Cardiac muscle cell (in vitro differentiated cells and primary cell): ENCODE results near the gene BET1L. TPM values are rescaled to one million over a fixed set of nuclear protein-coding genes. Genes with fewer than 3 reads are reported as not detected.

Source experiments
- DNase-seq, 2 donors: peaks; one replicate each; pipeline versions ENCODE4 v3.0.0 to v3.0.0-alpha.2; 2010 to 2017; ENCODE audit warnings: low read depth in 1 of 2, low spot score in 1 of 2
- H3K27ac ChIP-seq: fragments of 200-600 bp; sonication (generic); 2 replicates; pipeline ENCODE4 v1.5.1; 2016
- H3K27me3 ChIP-seq: fragments of 200-600 bp; sonication (generic); 2 replicates; pipeline ENCODE4 v1.6.0; 2016; ENCODE audit warnings: control low read depth
- H3K36me3 ChIP-seq: fragments of 200-600 bp; sonication (generic); 2 replicates; pipeline ENCODE4 v1.5.1; 2016; ENCODE audit warnings: control low read depth
- H3K4me1 ChIP-seq: fragments of 200-600 bp; sonication (generic); 2 replicates; pipeline ENCODE4 v1.8.1; 2017; ENCODE audit warnings: low read depth, mild to moderate bottlenecking, mixed run types
- H3K4me3 ChIP-seq: fragments of 200-600 bp; sonication (generic); 2 replicates; pipeline ENCODE4 v1.5.1; 2016; ENCODE audit warnings: mild to moderate bottlenecking
- H3K9me3 ChIP-seq: fragments of 200-600 bp; sonication (generic); 2 replicates; pipeline ENCODE4 v1.5.1; 2017; ENCODE audit warnings: low read depth, mild to moderate bottlenecking, control low read depth
- CTCF ChIP-seq: IDR thresholded peaks from 2 replicates; pipeline ENCODE4 v1.5.1; 2012; ENCODE audit warnings: low read depth, mild to moderate bottlenecking, low read length
- polyA plus RNA-seq: library from polyadenylated mRNA; unstranded; fragments of >200 nt; fragmentation: Nextera tagmentation; extraction: Ambion mirVana; gene quantifications from 2 replicates; pipeline ENCODE4 v1.2.1, GENCODE V29; 2016
- total RNA-seq: library from RNA; depleted of rRNA; stranded (reverse); fragments of >200 nt; gene quantifications from 2 replicates; pipeline ENCODE4 v1.2.3, GENCODE V29; 2016

BET1L gene
- total and polyA plus RNA-seq, 2 experiments from 2014 or later, result 30.6 to 62.0 TPM

- Histone ChIP-seq H3K4me1 (no peaks in the 10 kb centered on the region), H3K27ac (no peak overlapping the region), H3K4me3 (no peak overlapping the region), H3K9me3 (no peaks in the 10 kb centered on the region), H3K27me3 (no peaks in the 10 kb centered on the region), H3K36me3 (peaks cover 8% of the 10 kb centered on the region)
- DNase-seq, result no peak
- no peak for TF ChIP-seq CTCF
Measured at GRCh38 chr11:205221-206001, 1.8 kb downstream of the BET1L start.

- Histone ChIP-seq H3K4me1 (no peaks in the 10 kb centered on the region), H3K9me3 (no peaks in the 10 kb centered on the region), H3K27ac (no peak overlapping the region), H3K27me3 (no peaks in the 10 kb centered on the region), H3K36me3 (peaks cover under 1% of the 10 kb centered on the region), H3K4me3 (no peak overlapping the region)
- DNase-seq, result no peak
- TF ChIP-seq CTCF, result no peak
Measured at GRCh38 chr11:204587-205109, 2.6 kb downstream of the BET1L start.

- TF ChIP-seq CTCF, result no peak
- Histone ChIP-seq H3K36me3 (no peaks in the 10 kb centered on the region), H3K27me3 (no peaks in the 10 kb centered on the region), H3K4me3 (no peak overlapping the region), H3K4me1 (no peaks in the 10 kb centered on the region), H3K9me3 (no peaks in the 10 kb centered on the region), H3K27ac (no peak overlapping the region)
- no peak for DNase-seq
Measured at GRCh38 chr11:203945-204586, 3.1 kb downstream of the BET1L start.

GRCh38 chr11:203056-203944 is 3.9 kb downstream of the BET1L start:
- Histone ChIP-seq H3K36me3 (no peaks in the 10 kb centered on the region), H3K27ac (no peak overlapping the region), H3K9me3 (no peaks in the 10 kb centered on the region), H3K27me3 (no peaks in the 10 kb centered on the region), H3K4me1 (no peaks in the 10 kb centered on the region), H3K4me3 (no peak overlapping the region)
- TF ChIP-seq CTCF, result no peak
- no peak for DNase-seq

GRCh38 chr11:202490-202889 is 4.7 kb downstream of the BET1L start:
- TF ChIP-seq CTCF, result no peak
- H3K27ac ChIP-seq, result no peak overlapping the region

More at GRCh38 chr11:202490-202889, 4.7 kb downstream of the BET1L start:
- H3K36me3 ChIP-seq, result no peaks in the 10 kb centered on the region
- H3K27me3 ChIP-seq, result no peaks in the 10 kb centered on the region
- no peak overlapping the region for H3K4me3 ChIP-seq
- no peaks in the 10 kb centered on the region for H3K9me3 ChIP-seq
- DNase-seq, result no peak
- H3K4me1 ChIP-seq, result no peaks in the 10 kb centered on the region
